GM19099 (cell line): Measurements from ENCODE around the gene PNMA8B.

Experiments used
- POLR2A ChIP-seq: IDR thresholded peaks from 3 replicates; pipeline ENCODE4 v1.6.1; 2011; ENCODE audit warnings: low read depth; ENCODE audit not compliant: insufficient read length; ENCODE audit errors: extremely low read depth

The PNMA8B gene

GRCh38 chr19:46478356-46478986, 17.2 kb downstream of the PNMA8B start:
- no peak for TF ChIP-seq POLR2A

- TF ChIP-seq POLR2A, result no peak
Observed at GRCh38 chr19:46475986-46476385, 19.7 kb downstream of the PNMA8B start.

- no peak for TF ChIP-seq POLR2A
Observed at GRCh38 chr19:46474211-46474610, 21.5 kb downstream of the PNMA8B start.

GRCh38 chr19:46472592-46472991, 23.1 kb downstream of the PNMA8B start:
- TF ChIP-seq POLR2A, result no peak

GRCh38 chr19:46471811-46472543, 23.7 kb downstream of the PNMA8B start:
- no peak for TF ChIP-seq POLR2A

- TF ChIP-seq POLR2A, result no peak
Observed at GRCh38 chr19:46471116-46471733, 24.4 kb downstream of the PNMA8B start, which contains the start of gene PNMA8A. Gene PNMA8A (minus strand): TSS chr19:46471563. CDS start chr19:46471035, 528 bp downstream.

GRCh38 chr19:46470376-46470775, 25.3 kb downstream of the PNMA8B start:
- TF ChIP-seq POLR2A, result no peak

- TF ChIP-seq POLR2A, result no peak
Observed at GRCh38 chr19:46469541-46470185, 26.0 kb downstream of the PNMA8B start.

- no peak for TF ChIP-seq POLR2A
Observed at GRCh38 chr19:46466536-46467196, 29.0 kb downstream of the PNMA8B start.

- TF ChIP-seq POLR2A, result no peak
Observed at GRCh38 chr19:46463516-46463915, 32.2 kb downstream of the PNMA8B start.

GRCh38 chr19:46461537-46461936, 34.1 kb downstream of the PNMA8B start:
- TF ChIP-seq POLR2A, result no peak

- TF ChIP-seq POLR2A, result no peak
Observed at GRCh38 chr19:46460981-46461380, 34.7 kb downstream of the PNMA8B start.

- TF ChIP-seq POLR2A, result no peak
Observed at GRCh38 chr19:46460055-46460454, 35.6 kb downstream of the PNMA8B start.

GRCh38 chr19:46456930-46457329, 38.7 kb downstream of the PNMA8B start:
- no peak for TF ChIP-seq POLR2A

GRCh38 chr19:46454244-46454643, 41.4 kb downstream of the PNMA8B start:
- TF ChIP-seq POLR2A, result no peak
